WTC11 (cell line): Measurements from ENCODE around the gene LRTM2. TPM values are rescaled to one million over a fixed set of nuclear protein-coding genes. Genes with fewer than 3 reads are reported as not detected.

Source experiments
- ATAC-seq: fragments of 200-7000 bp; cut with Tn5 transposase; 2 replicates; pipeline ENCODE4 v1.10.0; 2021; ENCODE audit warnings: mild to moderate bottlenecking, moderate library complexity
- CTCF ChIA-PET: fragments of 300-600 bp; sonication (Branson Sonifier 250); formaldehyde crosslinking; loops from one replicate; lab custom pipeline; 2021; ENCODE audit warnings: antibody characterized with exemption; lab: Charles Lee
- POLR2A ChIA-PET: fragments of 350-600 bp; sonication (Branson Sonifier 250); formaldehyde crosslinking; loops from one replicate; lab custom pipeline; 2021; ENCODE audit warnings: antibody characterized with exemption; lab: Charles Lee
- DNase-seq: peaks from one replicate; pipeline ENCODE4 v3.0.0; 2021; ENCODE audit warnings: low spot score
- H3K27ac Mint-ChIP-seq: 2 replicates; pipeline ENCODE4 v1.8.0; 2021; ENCODE audit warnings: mixed read lengths
- H3K27me3 Mint-ChIP-seq: 2 replicates; pipeline ENCODE4 v1.8.0; 2021; ENCODE audit warnings: low read depth, mild to moderate bottlenecking, moderate library complexity, mixed read lengths
- H3K36me3 Mint-ChIP-seq: 2 replicates; pipeline ENCODE4 v1.8.0; 2021; ENCODE audit warnings: mixed read lengths
- H3K4me1 Mint-ChIP-seq: 2 replicates; pipeline ENCODE4 v1.8.0; 2022; ENCODE audit warnings: mixed read lengths
- H3K4me3 Mint-ChIP-seq: 2 replicates; pipeline ENCODE4 v1.8.0; 2021; ENCODE audit warnings: mild to moderate bottlenecking, moderate library complexity, mixed read lengths
- H3K9me3 Mint-ChIP-seq: 2 replicates; pipeline ENCODE4 v1.8.0; 2021; ENCODE audit warnings: mixed read lengths
- E2F5 ChIP-seq: sonication (generic); formaldehyde crosslinking; IDR thresholded peaks from 2 replicates; pipeline ENCODE4 v1.8.1; 2022; ENCODE audit warnings: mild to moderate bottlenecking, moderate library complexity, missing genetic modification reagents
- ELF4 ChIP-seq: sonication (generic); formaldehyde crosslinking; IDR thresholded peaks from 2 replicates; pipeline ENCODE4 v1.8.1; 2022; ENCODE audit warnings: low read depth, mild to moderate bottlenecking, moderate library complexity, missing genetic modification reagents
- FOXJ3 ChIP-seq: sonication (generic); formaldehyde crosslinking; IDR thresholded peaks from 2 replicates; pipeline ENCODE4 v1.9.0; 2021; ENCODE audit warnings: missing genetic modification reagents, mild to moderate bottlenecking, borderline replicate concordance
- IRF1 ChIP-seq: sonication (generic); formaldehyde crosslinking; IDR thresholded peaks from 2 replicates; pipeline ENCODE4 v1.8.0; 2023; ENCODE audit warnings: missing genetic modification reagents
- JAZF1 ChIP-seq: fragments of 250-450 bp; sonication (Bioruptor Pico); IDR thresholded peaks from 2 replicates; pipeline ENCODE4 v1.9.0; 2021; ENCODE audit warnings: moderate library complexity, mild to moderate bottlenecking, inconsistent platforms
- MXD4 ChIP-seq: fragments of 250-450 bp; sonication (Bioruptor Pico); IDR thresholded peaks from 2 replicates; pipeline ENCODE4 v1.8.0; 2021; ENCODE audit warnings: mild to moderate bottlenecking, moderate library complexity, borderline replicate concordance
- MYBL2 ChIP-seq: sonication (generic); formaldehyde crosslinking; IDR thresholded peaks from 2 replicates; pipeline ENCODE4 v1.8.1; 2023; ENCODE audit warnings: mild to moderate bottlenecking, moderate library complexity, missing genetic modification reagents
- SMAD3 ChIP-seq: sonication (generic); formaldehyde crosslinking; IDR thresholded peaks from 2 replicates; pipeline ENCODE4 v1.8.0; 2022; ENCODE audit warnings: missing genetic modification reagents, mild to moderate bottlenecking, borderline replicate concordance
- TCF7 ChIP-seq: sonication (generic); formaldehyde crosslinking; IDR thresholded peaks from 2 replicates; pipeline ENCODE4 v1.8.0; 2022; ENCODE audit warnings: mild to moderate bottlenecking, low read depth, missing genetic modification reagents, moderate library complexity
- ZBTB21 ChIP-seq: sonication (generic); formaldehyde crosslinking; IDR thresholded peaks from 2 replicates; pipeline ENCODE4 v1.8.1; 2023; ENCODE audit warnings: mild to moderate bottlenecking, missing genetic modification reagents, borderline replicate concordance
- ZNF121 ChIP-seq: sonication (generic); formaldehyde crosslinking; IDR thresholded peaks from 2 replicates; pipeline ENCODE4 v1.8.0; 2023; ENCODE audit warnings: missing genetic modification reagents
- ZNF281 ChIP-seq: sonication (generic); formaldehyde crosslinking; IDR thresholded peaks from 2 replicates; pipeline ENCODE4 v1.8.0; 2023; ENCODE audit warnings: mild to moderate bottlenecking, missing genetic modification reagents
- ZNF416 ChIP-seq: fragments of 250-450 bp; sonication (Bioruptor Pico); IDR thresholded peaks from 2 replicates; pipeline ENCODE4 v1.9.0; 2021; ENCODE audit warnings: mild to moderate bottlenecking, inconsistent platforms
- ZNF532 ChIP-seq: fragments of 250-450 bp; sonication (Bioruptor Pico); IDR thresholded peaks from 2 replicates; pipeline ENCODE4 v1.9.0; 2021; ENCODE audit warnings: mild to moderate bottlenecking, borderline replicate concordance
- total RNA-seq: library from RNA; stranded (reverse); gene quantifications from 3 replicates; pipeline ENCODE4 v1.2.3, GENCODE V29; 2021
- TF ChIP-seq, protein P1 (sequence below): sonication (generic); formaldehyde crosslinking; IDR thresholded peaks from 2 replicates; pipeline ENCODE4 v1.8.0; 2022; ENCODE audit warnings: mild to moderate bottlenecking, missing genetic modification reagents
- TF ChIP-seq, protein P2 (sequence below): fragments of 250-450 bp; sonication (Bioruptor Pico); IDR thresholded peaks from 2 replicates; pipeline ENCODE4 v1.9.0; 2021; ENCODE audit warnings: moderate library complexity, mild to moderate bottlenecking, inconsistent platforms, borderline replicate concordance

The LRTM2 gene
- total RNA-seq, 1 experiment from 2014 or later: 0.66 TPM

DNA sequence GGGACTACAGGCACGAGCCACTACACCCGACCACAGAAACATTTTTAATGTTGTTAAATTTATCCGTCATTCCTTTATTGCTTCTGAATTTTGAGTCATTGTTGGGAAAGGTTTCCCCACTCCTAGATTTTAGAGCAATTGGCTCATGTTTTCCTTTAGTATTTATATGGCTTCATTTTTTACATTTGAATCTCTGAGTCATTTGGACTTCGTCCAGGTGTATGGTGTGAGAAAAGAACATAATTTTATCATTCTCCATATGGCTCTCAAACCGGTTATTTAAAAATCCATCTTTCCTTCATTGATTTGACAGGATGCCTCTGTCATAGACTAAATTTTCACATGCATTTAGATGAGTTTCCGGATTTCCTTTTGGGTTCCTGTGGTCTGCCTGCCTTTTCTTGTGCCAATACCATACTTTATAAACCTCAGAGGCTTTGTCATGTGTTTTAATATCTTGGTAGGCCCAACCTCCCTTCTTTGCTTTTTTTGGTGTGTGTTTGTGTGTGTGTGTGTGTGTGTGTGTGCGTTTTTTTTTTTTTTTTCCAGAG, 30.9 kb downstream of the LRTM2 start:
- H3K36me3 Mint-ChIP-seq: peaks cover 14% of the 10 kb centered on the region
- H3K27ac Mint-ChIP-seq: no peak overlapping the region
- ATAC-seq (no peak), DNase-seq (no peak)
- ChIA-PET CTCF (interaction anchor here (0.7 kb wide), 1 partner anchor 58 kb away, joined by 3 read pairs; no protein-coding TSS in a partner anchor), POLR2A (no interaction called here)
- peaks cover 27% of the 10 kb centered on the region for H3K9me3 Mint-ChIP-seq
- H3K4me3 Mint-ChIP-seq: no peak overlapping the region
- H3K4me1 Mint-ChIP-seq: peaks cover 9% of the 10 kb centered on the region
- H3K27me3 Mint-ChIP-seq: peaks cover 5% of the 10 kb centered on the region
- TF ChIP-seq JAZF1 (no peak), IRF1 (no peak), ZBTB21 (no peak), MXD4 (CRISPR knock-in tag) (no peak), TCF7 (no peak), ZNF281 (CRISPR knock-in tag) (no peak), ZNF121 (no peak), ZNF416 (CRISPR knock-in tag) (no peak), SMAD3 (CRISPR knock-in tag) (no peak), ELF4 (CRISPR knock-in tag) (no peak), FOXJ3 (CRISPR knock-in tag) (no peak), MYBL2 (CRISPR knock-in tag) (no peak), E2F5 (CRISPR knock-in tag) (no peak), ZNF532 (no peak)
- TF ChIP-seq, protein P1, sequence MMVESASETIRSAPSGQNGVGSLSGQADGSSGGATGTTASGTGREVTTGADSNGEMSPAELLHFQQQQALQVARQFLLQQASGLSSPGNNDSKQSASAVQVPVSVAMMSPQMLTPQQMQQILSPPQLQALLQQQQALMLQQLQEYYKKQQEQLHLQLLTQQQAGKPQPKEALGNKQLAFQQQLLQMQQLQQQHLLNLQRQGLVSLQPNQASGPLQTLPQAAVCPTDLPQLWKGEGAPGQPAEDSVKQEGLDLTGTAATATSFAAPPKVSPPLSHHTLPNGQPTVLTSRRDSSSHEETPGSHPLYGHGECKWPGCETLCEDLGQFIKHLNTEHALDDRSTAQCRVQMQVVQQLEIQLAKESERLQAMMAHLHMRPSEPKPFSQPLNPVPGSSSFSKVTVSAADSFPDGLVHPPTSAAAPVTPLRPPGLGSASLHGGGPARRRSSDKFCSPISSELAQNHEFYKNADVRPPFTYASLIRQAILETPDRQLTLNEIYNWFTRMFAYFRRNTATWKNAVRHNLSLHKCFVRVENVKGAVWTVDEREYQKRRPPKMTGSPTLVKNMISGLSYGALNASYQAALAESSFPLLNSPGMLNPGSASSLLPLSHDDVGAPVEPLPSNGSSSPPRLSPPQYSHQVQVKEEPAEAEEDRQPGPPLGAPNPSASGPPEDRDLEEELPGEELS (CRISPR knock-in tag): no peak
- TF ChIP-seq, protein P2, sequence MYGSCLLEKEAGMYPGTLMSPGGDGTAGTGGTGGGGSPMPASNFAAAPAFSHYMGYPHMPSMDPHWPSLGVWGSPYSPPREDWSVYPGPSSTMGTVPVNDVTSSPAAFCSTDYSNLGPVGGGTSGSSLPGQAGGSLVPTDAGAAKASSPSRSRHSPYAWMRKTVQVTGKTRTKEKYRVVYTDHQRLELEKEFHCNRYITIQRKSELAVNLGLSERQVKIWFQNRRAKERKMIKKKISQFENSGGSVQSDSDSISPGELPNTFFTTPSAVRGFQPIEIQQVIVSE (CRISPR knock-in tag): no peak
